IPS-15b (cell line): ENCODE results near the gene CASQ1.

Experiments used
- H3K27me3 ChIP-seq: one replicate; pipeline ENCODE4 v1.6.1; 2013; ENCODE audit warnings: low read length; ENCODE audit not compliant: control insufficient read depth, insufficient read depth
- H3K36me3 ChIP-seq: one replicate; pipeline ENCODE4 v1.6.1; 2013; ENCODE audit warnings: low read length; ENCODE audit not compliant: control insufficient read depth, insufficient read depth
- H3K4me1 ChIP-seq: one replicate; pipeline ENCODE4 v1.6.1; 2013; ENCODE audit warnings: mild to moderate bottlenecking, low read length; ENCODE audit not compliant: control insufficient read depth, insufficient read depth
- H3K4me3 ChIP-seq: one replicate; pipeline ENCODE4 v1.5.1; 2013; ENCODE audit warnings: low read depth, low read length
- H3K9ac ChIP-seq: one replicate; pipeline ENCODE4 v1.6.1; 2013; ENCODE audit warnings: low read depth, mild to moderate bottlenecking, low read length
- H3K9me3 ChIP-seq: one replicate; pipeline ENCODE4 v1.6.1; 2013; ENCODE audit warnings: mild to moderate bottlenecking, low read length; ENCODE audit not compliant: control insufficient read depth, insufficient read depth

Gene CASQ1

GRCh38 chr1:160219062-160219929 is 28.9 kb downstream of the CASQ1 start:
- Histone ChIP-seq H3K36me3 (peaks cover 34% of the 10 kb centered on the region), H3K9me3 (no peaks in the 10 kb centered on the region), H3K4me3 (no peak overlapping the region), H3K27me3 (no peaks in the 10 kb centered on the region), H3K4me1 (no peaks in the 10 kb centered on the region), H3K9ac (no peak overlapping the region)

- no peak overlapping the region for H3K4me3 ChIP-seq
- peaks cover 41% of the 10 kb centered on the region for H3K36me3 ChIP-seq
- H3K9ac ChIP-seq, result no peak overlapping the region
- H3K4me1 ChIP-seq, result no peaks in the 10 kb centered on the region
- H3K9me3 ChIP-seq, result no peaks in the 10 kb centered on the region
- H3K27me3 ChIP-seq, result no peaks in the 10 kb centered on the region
Measured at GRCh38 chr1:160220301-160220700, 29.9 kb downstream of the CASQ1 start.

- Histone ChIP-seq H3K4me1 (no peaks in the 10 kb centered on the region), H3K9ac (no peak overlapping the region), H3K4me3 (no peak overlapping the region), H3K9me3 (no peaks in the 10 kb centered on the region), H3K27me3 (no peaks in the 10 kb centered on the region), H3K36me3 (peaks cover 41% of the 10 kb centered on the region)
Measured at GRCh38 chr1:160221089-160221488, 30.7 kb downstream of the CASQ1 start.

- H3K36me3 ChIP-seq, result peaks cover 52% of the 10 kb centered on the region
- no peaks in the 10 kb centered on the region for H3K27me3 ChIP-seq
- no peak overlapping the region for H3K9ac ChIP-seq
- no peak overlapping the region for H3K4me3 ChIP-seq
- H3K4me1 ChIP-seq, result no peaks in the 10 kb centered on the region
- no peaks in the 10 kb centered on the region for H3K9me3 ChIP-seq
Measured at GRCh38 chr1:160222546-160222945, 32.2 kb downstream of the CASQ1 start.

GRCh38 chr1:160224606-160225005 is 34.2 kb downstream of the CASQ1 start:
- no peaks in the 10 kb centered on the region for H3K4me1 ChIP-seq
- no peaks in the 10 kb centered on the region for H3K9me3 ChIP-seq
- H3K27me3 ChIP-seq, result no peaks in the 10 kb centered on the region
- H3K9ac ChIP-seq, result no peak overlapping the region
- peaks cover 50% of the 10 kb centered on the region for H3K36me3 ChIP-seq
- H3K4me3 ChIP-seq, result no peak overlapping the region

GRCh38 chr1:160225345-160225744 is 35.0 kb downstream of the CASQ1 start:
- peaks cover 50% of the 10 kb centered on the region for H3K36me3 ChIP-seq
- no peaks in the 10 kb centered on the region for H3K27me3 ChIP-seq
- no peak overlapping the region for H3K9ac ChIP-seq
- no peaks in the 10 kb centered on the region for H3K9me3 ChIP-seq
- no peak overlapping the region for H3K4me3 ChIP-seq
- H3K4me1 ChIP-seq, result no peaks in the 10 kb centered on the region

- Histone ChIP-seq H3K27me3 (no peaks in the 10 kb centered on the region), H3K9me3 (no peaks in the 10 kb centered on the region), H3K9ac (no peak overlapping the region), H3K4me3 (no peak overlapping the region), H3K4me1 (no peaks in the 10 kb centered on the region), H3K36me3 (peaks cover 56% of the 10 kb centered on the region)
Measured at GRCh38 chr1:160226623-160227022, 36.2 kb downstream of the CASQ1 start.

GRCh38 chr1:160227034-160227433 is 36.7 kb downstream of the CASQ1 start:
- H3K4me1 ChIP-seq, result no peaks in the 10 kb centered on the region
- H3K9ac ChIP-seq, result no peak overlapping the region
- no peak overlapping the region for H3K4me3 ChIP-seq
- no peaks in the 10 kb centered on the region for H3K27me3 ChIP-seq
- H3K9me3 ChIP-seq, result no peaks in the 10 kb centered on the region
- H3K36me3 ChIP-seq, result peaks cover 56% of the 10 kb centered on the region

GRCh38 chr1:160227561-160227960 is 37.2 kb downstream of the CASQ1 start:
- H3K9ac ChIP-seq, result no peak overlapping the region
- H3K27me3 ChIP-seq, result no peaks in the 10 kb centered on the region
- H3K36me3 ChIP-seq, result peaks cover 56% of the 10 kb centered on the region
- H3K4me3 ChIP-seq, result no peak overlapping the region
- H3K4me1 ChIP-seq, result no peaks in the 10 kb centered on the region
- no peaks in the 10 kb centered on the region for H3K9me3 ChIP-seq

- Histone ChIP-seq H3K9ac (no peak overlapping the region), H3K4me3 (no peak overlapping the region), H3K9me3 (no peaks in the 10 kb centered on the region), H3K4me1 (no peaks in the 10 kb centered on the region), H3K36me3 (peaks cover 48% of the 10 kb centered on the region), H3K27me3 (no peaks in the 10 kb centered on the region)
Measured at GRCh38 chr1:160228431-160228830, 38.1 kb downstream of the CASQ1 start.

- no peak overlapping the region for H3K9ac ChIP-seq
- H3K27me3 ChIP-seq, result no peaks in the 10 kb centered on the region
- H3K4me1 ChIP-seq, result no peaks in the 10 kb centered on the region
- no peak overlapping the region for H3K4me3 ChIP-seq
- no peaks in the 10 kb centered on the region for H3K9me3 ChIP-seq
- H3K36me3 ChIP-seq, result peaks cover 20% of the 10 kb centered on the region
Measured at GRCh38 chr1:160232911-160233310, 42.5 kb downstream of the CASQ1 start.

GRCh38 chr1:160236806-160237205 is 46.4 kb downstream of the CASQ1 start:
- Histone ChIP-seq H3K9ac (no peak overlapping the region), H3K9me3 (no peaks in the 10 kb centered on the region), H3K4me3 (no peak overlapping the region), H3K27me3 (no peaks in the 10 kb centered on the region), H3K36me3 (peaks cover 24% of the 10 kb centered on the region), H3K4me1 (no peaks in the 10 kb centered on the region)
